ENCODE data around the gene C10orf67. TPM values are rescaled to one million over a fixed set of nuclear protein-coding genes. Genes with fewer than 3 reads are reported as not detected.

C10orf67 gene
- total RNA-seq, 1 donor from 2014 or later = not detected

DNA sequence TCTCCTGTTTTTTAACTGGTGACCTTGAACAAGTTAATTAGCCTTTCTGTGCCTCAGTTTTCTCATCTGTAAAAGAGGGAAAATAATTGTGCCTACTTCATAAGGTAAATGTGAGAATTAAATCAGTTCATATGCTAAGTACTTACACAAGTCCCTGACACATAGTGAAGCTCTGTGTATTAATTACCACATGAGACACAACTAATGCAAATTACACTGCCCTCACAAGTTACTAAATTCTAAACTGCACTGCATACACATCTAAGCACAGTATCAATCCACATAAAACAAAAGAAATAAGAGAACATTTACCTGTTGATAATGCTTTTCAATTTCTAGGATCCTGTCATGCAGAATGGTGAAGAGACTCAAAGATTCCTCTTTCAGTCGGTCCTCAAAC, 22.5 kb downstream of the C10orf67 start:
- no peak overlapping the region for H3K4me3 Mint-ChIP-seq (ENCODE audit: unreplicated experiment)

DNA sequence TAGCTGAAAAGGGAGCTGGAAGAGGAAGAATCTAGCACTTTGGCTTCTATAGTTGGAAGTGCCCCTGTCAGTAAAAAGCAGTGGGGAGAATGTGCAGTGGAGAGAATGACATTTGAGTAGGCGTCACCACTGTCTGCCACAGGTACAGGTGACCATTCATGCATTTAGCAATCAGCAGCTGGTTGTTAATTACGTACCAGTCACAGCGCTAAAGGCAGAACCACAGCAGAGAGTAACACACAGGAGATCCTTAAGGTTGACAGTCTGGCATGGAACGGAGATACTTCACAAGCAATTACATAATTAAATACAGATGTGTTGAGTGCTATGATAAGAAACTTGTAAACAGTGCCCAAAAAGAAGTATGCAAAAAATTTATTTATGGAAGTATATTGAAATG, 24.8 kb downstream of the C10orf67 start:
- TF ChIP-seq, protein P1, sequence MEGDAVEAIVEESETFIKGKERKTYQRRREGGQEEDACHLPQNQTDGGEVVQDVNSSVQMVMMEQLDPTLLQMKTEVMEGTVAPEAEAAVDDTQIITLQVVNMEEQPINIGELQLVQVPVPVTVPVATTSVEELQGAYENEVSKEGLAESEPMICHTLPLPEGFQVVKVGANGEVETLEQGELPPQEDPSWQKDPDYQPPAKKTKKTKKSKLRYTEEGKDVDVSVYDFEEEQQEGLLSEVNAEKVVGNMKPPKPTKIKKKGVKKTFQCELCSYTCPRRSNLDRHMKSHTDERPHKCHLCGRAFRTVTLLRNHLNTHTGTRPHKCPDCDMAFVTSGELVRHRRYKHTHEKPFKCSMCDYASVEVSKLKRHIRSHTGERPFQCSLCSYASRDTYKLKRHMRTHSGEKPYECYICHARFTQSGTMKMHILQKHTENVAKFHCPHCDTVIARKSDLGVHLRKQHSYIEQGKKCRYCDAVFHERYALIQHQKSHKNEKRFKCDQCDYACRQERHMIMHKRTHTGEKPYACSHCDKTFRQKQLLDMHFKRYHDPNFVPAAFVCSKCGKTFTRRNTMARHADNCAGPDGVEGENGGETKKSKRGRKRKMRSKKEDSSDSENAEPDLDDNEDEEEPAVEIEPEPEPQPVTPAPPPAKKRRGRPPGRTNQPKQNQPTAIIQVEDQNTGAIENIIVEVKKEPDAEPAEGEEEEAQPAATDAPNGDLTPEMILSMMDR (IDR thresholded peaks at IDR 0.05) = no peak
- no peaks in the 10 kb centered on the region for H3K4me1 Mint-ChIP-seq (ENCODE audit: low read depth)
- H3K27me3 Mint-ChIP-seq (ENCODE audit: low read depth) = peaks cover 17% of the 10 kb centered on the region
- no peaks in the 10 kb centered on the region for H3K36me3 Mint-ChIP-seq (ENCODE audit: low read depth)
- no peak overlapping the region for H3K27ac Mint-ChIP-seq (ENCODE audit: unreplicated experiment)
- no peak overlapping the region for H3K4me3 Mint-ChIP-seq (ENCODE audit: unreplicated experiment)
- no peak for DNase-seq (ENCODE audit: low spot score)
- H3K9me3 Mint-ChIP-seq (ENCODE audit: low read depth) = no peaks in the 10 kb centered on the region

More for the DNA sequence above, 22.5 kb downstream of the C10orf67 start:
- Mint-ChIP-seq H3K27me3 (ENCODE audit: low read depth) (peaks cover 18% of the 10 kb centered on the region), H3K9me3 (ENCODE audit: low read depth) (no peaks in the 10 kb centered on the region), H3K27ac (ENCODE audit: unreplicated experiment) (no peak overlapping the region), H3K36me3 (ENCODE audit: low read depth) (no peaks in the 10 kb centered on the region), H3K4me1 (ENCODE audit: low read depth) (no peaks in the 10 kb centered on the region)
- no peak for DNase-seq (ENCODE audit: low spot score)
- TF ChIP-seq, protein P1 (IDR thresholded peaks at IDR 0.05) = no peak

DNA sequence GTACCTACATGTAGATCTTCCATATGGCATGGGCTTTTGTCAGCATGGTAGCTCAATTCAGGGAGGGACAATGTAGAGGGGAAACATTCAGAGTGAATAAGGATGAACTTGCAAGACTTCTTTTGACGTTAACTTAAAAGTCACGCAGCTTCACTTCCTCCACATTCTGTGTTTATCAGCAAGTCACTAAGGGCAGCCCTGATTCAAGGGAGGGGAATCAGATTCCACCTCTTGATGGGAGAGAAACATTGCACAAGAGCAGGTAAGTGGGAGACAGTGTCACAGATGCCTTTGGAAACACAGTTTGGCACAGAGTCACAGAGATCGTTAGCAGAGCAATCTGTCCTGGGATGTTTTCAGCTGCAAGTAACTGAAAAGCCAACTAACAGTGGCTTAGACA, 26.2 kb downstream of the C10orf67 start:
- DNase-seq (ENCODE audit: low spot score) = no peak
- Mint-ChIP-seq H3K36me3 (ENCODE audit: low read depth) (no peaks in the 10 kb centered on the region), H3K4me1 (ENCODE audit: low read depth) (no peaks in the 10 kb centered on the region)

DNA sequence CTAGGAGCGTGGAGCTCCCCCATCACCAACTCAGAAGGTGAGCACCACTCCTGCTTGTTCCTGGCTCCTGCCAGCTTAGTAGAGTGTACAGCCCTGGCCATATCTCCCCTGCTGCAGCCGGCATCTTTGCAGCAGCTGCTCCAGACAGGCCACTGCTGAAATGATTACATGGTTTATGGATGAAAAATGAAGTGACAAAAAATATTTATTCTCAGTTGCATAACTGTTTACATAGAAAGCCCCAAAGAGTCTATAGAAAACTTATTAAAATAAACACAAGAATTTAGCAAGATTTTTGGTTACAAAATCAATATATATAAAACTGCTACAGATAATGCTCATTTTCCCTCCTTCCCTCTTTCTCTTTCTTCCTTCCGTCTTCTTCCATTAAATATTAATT, 27.2 kb downstream of the C10orf67 start:
- Mint-ChIP-seq H3K36me3 (ENCODE audit: low read depth) (no peaks in the 10 kb centered on the region), H3K9me3 (ENCODE audit: low read depth) (no peaks in the 10 kb centered on the region), H3K4me1 (ENCODE audit: low read depth) (no peaks in the 10 kb centered on the region), H3K27me3 (ENCODE audit: low read depth) (peaks cover 20% of the 10 kb centered on the region), H3K4me3 (ENCODE audit: unreplicated experiment) (no peak overlapping the region), H3K27ac (ENCODE audit: unreplicated experiment) (no peak overlapping the region)
- TF ChIP-seq, protein P1 (IDR thresholded peaks at IDR 0.05) = no peak
- DNase-seq (ENCODE audit: low spot score) = no peak

More for the DNA sequence above, 26.2 kb downstream of the C10orf67 start:
- Mint-ChIP-seq H3K4me3 (ENCODE audit: unreplicated experiment) (no peak overlapping the region), H3K27me3 (ENCODE audit: low read depth) (peaks cover 15% of the 10 kb centered on the region), H3K27ac (ENCODE audit: unreplicated experiment) (no peak overlapping the region), H3K9me3 (ENCODE audit: low read depth) (no peaks in the 10 kb centered on the region)
- TF ChIP-seq, protein P1 (IDR thresholded peaks at IDR 0.05) = no peak

DNA sequence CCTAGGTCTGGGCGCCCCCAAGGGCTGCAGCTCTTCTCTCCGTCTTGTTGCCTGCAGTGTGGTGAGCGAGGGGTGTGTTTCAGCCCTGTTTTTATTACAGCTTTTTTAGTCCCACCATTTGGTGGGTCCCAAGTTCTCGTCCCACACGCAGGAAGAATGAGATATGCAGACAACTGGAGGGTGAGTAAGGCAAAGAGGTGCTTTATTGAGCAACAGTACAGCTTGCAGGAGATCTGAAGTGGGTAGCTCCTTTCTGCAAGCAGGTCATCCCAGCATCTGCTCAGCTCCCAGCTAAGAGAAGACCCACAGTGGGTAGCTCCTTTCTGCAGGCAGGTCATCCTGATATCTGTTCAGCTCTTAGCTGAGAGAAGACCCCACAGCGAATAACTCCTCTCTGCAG, 28.2 kb downstream of the C10orf67 start:
- TF ChIP-seq, protein P1 (IDR thresholded peaks at IDR 0.05) = no peak
- H3K36me3 Mint-ChIP-seq (ENCODE audit: low read depth) = no peaks in the 10 kb centered on the region
- H3K27ac Mint-ChIP-seq (ENCODE audit: unreplicated experiment) = no peak overlapping the region
- peaks cover 21% of the 10 kb centered on the region for H3K27me3 Mint-ChIP-seq (ENCODE audit: low read depth)
- H3K4me1 Mint-ChIP-seq (ENCODE audit: low read depth) = no peaks in the 10 kb centered on the region
- H3K9me3 Mint-ChIP-seq (ENCODE audit: low read depth) = no peaks in the 10 kb centered on the region
- DNase-seq (ENCODE audit: low spot score) = no peak
- no peak overlapping the region for H3K4me3 Mint-ChIP-seq (ENCODE audit: unreplicated experiment)
